ENCODE data around the gene RAP1GAP2.

DNA sequence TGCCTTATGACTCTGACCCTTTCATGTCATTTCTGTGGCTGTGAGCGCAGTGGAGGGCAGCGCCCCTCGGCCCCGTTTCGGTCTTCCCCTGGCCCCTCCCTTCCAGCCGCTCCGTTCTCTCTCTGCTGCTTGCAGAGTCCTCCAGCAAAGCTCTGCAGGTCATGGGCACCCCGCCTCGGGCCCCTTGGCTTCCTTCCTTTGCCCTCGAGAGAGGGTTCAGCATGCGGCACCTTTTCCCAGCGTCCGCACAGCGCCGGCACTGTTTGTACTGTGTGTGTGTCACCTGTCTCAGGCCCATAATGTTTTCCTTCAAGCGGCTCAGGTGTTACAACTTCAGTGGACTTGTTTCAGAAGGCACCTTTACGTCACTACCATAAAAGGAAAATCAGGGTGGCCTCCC is 98.5 kb downstream of the RAP1GAP2 start:
- TF ChIP-seq, protein P1, sequence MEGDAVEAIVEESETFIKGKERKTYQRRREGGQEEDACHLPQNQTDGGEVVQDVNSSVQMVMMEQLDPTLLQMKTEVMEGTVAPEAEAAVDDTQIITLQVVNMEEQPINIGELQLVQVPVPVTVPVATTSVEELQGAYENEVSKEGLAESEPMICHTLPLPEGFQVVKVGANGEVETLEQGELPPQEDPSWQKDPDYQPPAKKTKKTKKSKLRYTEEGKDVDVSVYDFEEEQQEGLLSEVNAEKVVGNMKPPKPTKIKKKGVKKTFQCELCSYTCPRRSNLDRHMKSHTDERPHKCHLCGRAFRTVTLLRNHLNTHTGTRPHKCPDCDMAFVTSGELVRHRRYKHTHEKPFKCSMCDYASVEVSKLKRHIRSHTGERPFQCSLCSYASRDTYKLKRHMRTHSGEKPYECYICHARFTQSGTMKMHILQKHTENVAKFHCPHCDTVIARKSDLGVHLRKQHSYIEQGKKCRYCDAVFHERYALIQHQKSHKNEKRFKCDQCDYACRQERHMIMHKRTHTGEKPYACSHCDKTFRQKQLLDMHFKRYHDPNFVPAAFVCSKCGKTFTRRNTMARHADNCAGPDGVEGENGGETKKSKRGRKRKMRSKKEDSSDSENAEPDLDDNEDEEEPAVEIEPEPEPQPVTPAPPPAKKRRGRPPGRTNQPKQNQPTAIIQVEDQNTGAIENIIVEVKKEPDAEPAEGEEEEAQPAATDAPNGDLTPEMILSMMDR (IDR thresholded peaks at IDR 0.05) = no peak
- no peak for TF ChIP-seq POLR2A (IDR thresholded peaks at IDR 0.05)

Measured in Peyer's patch (tissue), 4 donors.